DMS 273 treated with DMSO at 0.1 percent for 48 hours (cell line): ENCODE measurements around the gene CCR1.
"Not testable (repeated sequence)": the region's sequence is repeated elsewhere in the genome, so short reads cannot be mapped to it uniquely, and the experiment has no call there.

Experiments used
- DNase-seq: peaks from one replicate; lab custom pipeline; 2025; lab: John Stamatoyannopoulos, UW

Gene CCR1

GRCh38 chr3:46212101-46212500 lies 4.0 kb upstream of the CCR1 start:
- no peak for DNase-seq

GRCh38 chr3:46209746-46210470 lies 1.8 kb upstream of the CCR1 start:
- DNase-seq, result no peak

GRCh38 chr3:46209053-46209452 lies 940 bp upstream of the CCR1 start:
- no peak for DNase-seq

- not testable (repeated sequence) for DNase-seq
Observed at GRCh38 chr3:46207514-46207913, 599 bp downstream of the CCR1 start.

- DNase-seq, result no peak
Observed at GRCh38 chr3:46206282-46207015, 1.7 kb downstream of the CCR1 start.

GRCh38 chr3:46205286-46205960 lies 2.7 kb downstream of the CCR1 start:
- no peak for DNase-seq

GRCh38 chr3:46203681-46204080 lies 4.4 kb downstream of the CCR1 start:
- no peak for DNase-seq

GRCh38 chr3:46202535-46202934 lies 5.6 kb downstream of the CCR1 start:
- no peak for DNase-seq

GRCh38 chr3:46200790-46201189 lies 7.3 kb downstream of the CCR1 start:
- DNase-seq, result no peak

GRCh38 chr3:46200211-46200610 lies 7.9 kb downstream of the CCR1 start:
- no peak for DNase-seq

- DNase-seq, result no peak
Observed at GRCh38 chr3:46196261-46196957, 11.7 kb downstream of the CCR1 start.

- no peak for DNase-seq
Observed at GRCh38 chr3:46194868-46195553, 13.1 kb downstream of the CCR1 start.

GRCh38 chr3:46193436-46193835 lies 14.7 kb downstream of the CCR1 start:
- no peak for DNase-seq

GRCh38 chr3:46192939-46193338 lies 15.2 kb downstream of the CCR1 start:
- no peak for DNase-seq

GRCh38 chr3:46191730-46192129 lies 16.4 kb downstream of the CCR1 start:
- no peak for DNase-seq

- no peak for DNase-seq
Observed at GRCh38 chr3:46188708-46189107, 19.4 kb downstream of the CCR1 start.

- DNase-seq, result no peak
Observed at GRCh38 chr3:46187876-46188275, 20.2 kb downstream of the CCR1 start.

GRCh38 chr3:46187341-46187700 lies 20.8 kb downstream of the CCR1 start:
- DNase-seq, result no peak

GRCh38 chr3:46186471-46187340 lies 21.4 kb downstream of the CCR1 start:
- no peak for DNase-seq

GRCh38 chr3:46184469-46184868 lies 23.6 kb downstream of the CCR1 start:
- DNase-seq, result no peak

GRCh38 chr3:46183330-46183729 lies 24.8 kb downstream of the CCR1 start:
- peak; percentile 1 for DNase-seq
